GM19193 (cell line): Measurements from ENCODE around the gene FBLIM1.
"Not testable (repeated sequence)": the region's sequence is repeated elsewhere in the genome, so short reads cannot be mapped to it uniquely, and the experiment has no call there.

Source experiments
- POLR2A ChIP-seq: IDR thresholded peaks from 4 replicates; pipeline ENCODE4 v1.6.1; 2011; ENCODE audit not compliant: insufficient read depth, insufficient read length; ENCODE audit errors: extremely low read depth

Gene FBLIM1

DNA sequence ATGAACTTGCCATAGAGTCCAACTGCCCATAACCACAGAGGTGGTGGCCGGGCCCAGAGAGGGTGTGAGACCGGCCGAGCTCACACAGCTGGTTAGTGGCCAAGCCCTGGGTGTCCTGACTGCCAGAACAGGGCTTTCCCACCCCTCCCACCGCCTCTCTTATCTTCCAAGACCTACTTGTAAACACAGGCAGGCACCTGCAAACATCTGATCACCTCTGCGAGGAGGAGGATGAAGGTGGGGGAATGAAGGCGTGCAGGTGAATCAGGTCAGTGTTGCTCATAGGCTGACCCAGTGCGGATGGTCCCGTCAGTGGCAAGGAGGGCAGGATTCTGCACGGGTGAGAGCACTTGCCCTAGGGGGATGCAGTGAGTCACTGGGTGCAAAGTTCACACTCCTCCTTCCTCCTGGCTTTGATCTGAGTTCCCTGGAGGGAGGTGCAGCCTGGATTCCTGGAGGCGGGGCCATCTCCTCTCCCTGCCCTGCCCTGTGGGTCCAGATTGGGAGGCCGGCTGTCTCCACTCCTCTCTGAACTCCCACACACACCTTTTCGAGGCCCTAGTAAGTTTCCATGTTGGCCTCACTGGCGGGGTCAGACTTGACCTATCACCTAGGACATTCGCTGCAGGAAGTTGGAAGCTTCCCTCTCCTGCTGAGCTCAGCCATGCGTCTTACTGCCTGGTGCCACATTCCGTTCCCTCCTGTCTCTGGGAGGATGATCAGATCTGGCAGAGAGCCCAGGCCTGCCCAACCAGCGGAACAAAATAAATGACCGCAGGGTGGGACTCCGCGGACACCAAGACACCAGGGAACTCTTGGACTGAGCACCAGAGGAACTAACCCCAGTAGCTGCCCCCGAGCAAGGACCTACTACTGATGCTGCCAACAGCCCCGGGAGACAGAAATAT, 41.6 kb downstream of the FBLIM1 start:
- no peak for TF ChIP-seq POLR2A

- no peak for TF ChIP-seq POLR2A
Observed at GRCh38 chr1:15802234-15802965, 43.8 kb downstream of the FBLIM1 start.

DNA sequence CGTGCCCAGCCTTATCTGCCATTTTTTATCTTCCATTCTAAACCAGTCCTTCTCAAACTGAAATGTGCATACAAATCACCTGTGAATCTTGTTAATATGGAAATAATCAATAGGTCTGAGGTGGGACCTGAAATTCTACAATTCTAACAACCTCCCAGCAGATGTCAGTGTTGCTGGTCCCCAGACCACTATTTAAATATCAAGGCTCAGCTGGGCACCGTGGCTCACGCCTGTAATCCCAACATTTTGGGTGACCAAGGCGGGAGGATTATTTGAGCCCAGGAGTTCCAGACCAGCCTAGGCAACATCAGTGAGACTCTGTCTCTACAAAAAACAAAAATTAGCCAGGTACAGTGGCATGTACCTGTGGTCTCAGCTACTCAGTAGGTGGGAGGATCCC, 44.8 kb downstream of the FBLIM1 start:
- TF ChIP-seq POLR2A = no peak

GRCh38 chr1:15804060-15804459, 45.5 kb downstream of the FBLIM1 start:
- TF ChIP-seq POLR2A = no peak

GRCh38 chr1:15807121-15807520, 48.5 kb downstream of the FBLIM1 start:
- TF ChIP-seq POLR2A = no peak

DNA sequence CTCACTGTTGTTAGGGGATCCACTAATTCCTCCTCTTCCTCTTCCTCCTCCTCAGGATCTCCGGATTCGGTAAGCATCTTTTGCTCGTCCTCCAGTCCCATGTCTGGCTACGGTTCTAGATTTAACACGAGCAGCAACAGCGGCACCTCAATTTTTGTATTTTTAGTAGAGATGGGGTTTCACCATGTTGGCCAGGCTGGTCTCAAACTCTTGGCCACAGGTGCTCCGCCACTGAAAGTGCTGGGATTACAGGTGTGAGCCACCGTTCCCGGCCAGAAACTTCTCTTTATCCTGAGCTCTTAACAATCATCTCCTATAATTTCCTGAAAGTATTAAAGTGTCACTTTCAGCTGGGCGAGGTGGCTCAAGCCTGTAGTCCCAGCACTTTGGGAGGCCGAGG, 49.0 kb downstream of the FBLIM1 start, which contains the start of gene UQCRHL:
UQCRHL (minus strand) TSS at position 101 of the 400 bp plus-strand sequence; CDS start at position 101, 0 bp downstream.
- not testable (repeated sequence) for TF ChIP-seq POLR2A

DNA sequence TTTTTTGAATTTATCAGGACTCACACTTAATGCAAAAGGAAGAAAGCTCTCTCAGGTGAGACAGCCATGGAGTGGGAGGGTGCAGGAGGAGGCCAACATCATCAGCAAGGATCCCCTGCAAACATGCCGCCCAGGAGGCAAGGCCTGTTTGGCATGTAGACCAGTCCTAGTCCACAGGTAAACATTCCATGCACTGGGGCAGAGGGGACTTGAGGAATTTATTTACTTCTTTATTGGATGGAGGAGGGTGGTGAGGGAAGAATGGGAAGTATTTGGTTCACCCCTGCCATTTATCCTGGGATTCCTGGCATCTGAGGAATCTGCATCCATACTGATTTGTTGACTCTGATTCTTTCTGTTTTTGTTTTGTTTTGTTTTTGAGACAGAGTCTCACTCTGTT, 50.4 kb downstream of the FBLIM1 start:
- no peak for TF ChIP-seq POLR2A

GRCh38 chr1:15810073-15810472, 51.5 kb downstream of the FBLIM1 start:
- TF ChIP-seq POLR2A = no peak

DNA sequence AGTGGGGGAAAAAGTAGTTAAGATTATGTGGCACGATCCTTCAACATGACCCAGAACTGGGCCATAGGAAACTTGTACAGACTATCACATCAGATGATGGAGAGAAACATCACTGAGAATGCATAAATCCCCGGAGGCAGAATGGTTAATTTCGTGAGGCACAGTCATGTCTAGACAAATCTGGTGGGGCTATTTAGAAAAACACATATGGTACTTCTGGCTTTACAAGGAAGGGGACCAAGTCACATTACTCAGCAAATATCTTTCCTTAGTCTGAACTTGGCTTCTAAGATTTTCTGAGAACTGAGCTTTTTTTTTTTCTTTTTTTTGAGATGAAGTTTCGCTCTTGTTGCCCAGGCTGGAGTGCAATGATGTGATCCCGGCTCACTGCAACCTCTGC, 58.1 kb downstream of the FBLIM1 start:
- TF ChIP-seq POLR2A = no peak

DNA sequence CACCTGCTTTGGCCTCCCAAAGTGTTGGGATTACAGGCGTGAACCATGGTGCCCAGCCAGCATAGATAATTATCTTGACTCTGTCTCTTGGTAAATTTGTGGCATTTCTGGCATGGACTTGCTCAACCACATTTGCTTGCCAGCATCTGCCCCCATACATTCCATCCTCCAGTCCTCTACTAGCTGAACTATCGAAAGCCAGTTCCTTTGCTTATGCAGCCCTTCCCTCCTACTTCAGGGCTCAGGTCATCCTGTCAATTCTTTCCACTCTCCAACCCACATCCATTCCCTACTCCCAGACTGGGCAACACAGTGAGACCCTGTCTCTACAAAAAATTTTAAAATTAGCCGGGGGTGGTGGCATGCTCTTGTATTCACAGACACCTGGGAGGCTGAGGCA, 61.9 kb downstream of the FBLIM1 start:
- TF ChIP-seq POLR2A = no peak

DNA sequence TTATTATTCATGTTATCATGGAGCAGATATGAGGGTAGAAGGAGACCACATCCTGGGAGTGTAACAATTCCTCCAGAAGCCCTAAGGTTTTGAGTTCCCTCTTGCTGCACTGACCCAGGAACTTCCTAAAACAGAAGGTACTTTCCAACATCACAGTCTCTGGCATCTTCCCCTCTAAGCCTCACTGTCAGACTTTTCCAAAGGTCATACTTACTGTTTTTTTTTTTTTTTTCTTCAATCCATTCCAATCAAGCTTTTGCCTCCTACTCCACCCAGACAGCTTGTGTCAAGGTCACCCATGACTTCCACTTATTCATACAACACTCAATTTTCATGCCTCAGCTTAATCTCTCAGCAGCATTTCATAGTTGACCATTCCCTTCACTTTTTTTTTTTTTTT, 67.2 kb downstream of the FBLIM1 start:
- TF ChIP-seq POLR2A = no peak

DNA sequence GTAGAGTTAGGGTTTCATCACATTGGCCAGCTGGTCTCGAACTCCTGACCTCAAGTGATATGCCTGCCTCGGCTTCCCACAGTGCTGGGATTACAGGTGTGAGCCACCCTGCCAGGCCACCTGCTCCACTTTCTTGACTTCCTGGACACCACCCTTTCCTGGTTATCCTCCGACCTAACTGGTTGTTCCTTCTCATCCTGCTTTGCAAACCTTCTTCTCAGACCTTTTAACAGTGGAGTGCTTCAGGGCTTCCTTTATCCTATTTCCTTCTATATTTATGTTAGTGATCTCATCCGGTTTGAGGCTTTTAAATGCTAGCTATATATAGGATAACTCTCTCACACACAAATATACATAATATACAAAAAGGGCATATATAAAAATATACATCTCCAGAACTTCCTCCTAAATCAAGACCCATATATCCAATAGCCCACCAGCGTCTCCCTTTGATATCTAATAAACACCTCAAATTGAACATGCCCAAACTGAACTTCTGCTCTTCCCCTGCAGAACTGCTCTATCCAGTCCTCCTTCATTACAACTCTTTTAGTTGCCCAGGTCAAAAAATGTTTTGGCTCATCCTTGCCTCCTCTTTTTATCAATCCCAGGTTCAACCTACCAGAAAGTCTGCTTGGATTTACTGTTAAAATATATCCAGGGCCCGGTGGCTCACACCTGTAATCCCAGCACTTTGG, 68.4 kb downstream of the FBLIM1 start:
- no peak for TF ChIP-seq POLR2A

DNA sequence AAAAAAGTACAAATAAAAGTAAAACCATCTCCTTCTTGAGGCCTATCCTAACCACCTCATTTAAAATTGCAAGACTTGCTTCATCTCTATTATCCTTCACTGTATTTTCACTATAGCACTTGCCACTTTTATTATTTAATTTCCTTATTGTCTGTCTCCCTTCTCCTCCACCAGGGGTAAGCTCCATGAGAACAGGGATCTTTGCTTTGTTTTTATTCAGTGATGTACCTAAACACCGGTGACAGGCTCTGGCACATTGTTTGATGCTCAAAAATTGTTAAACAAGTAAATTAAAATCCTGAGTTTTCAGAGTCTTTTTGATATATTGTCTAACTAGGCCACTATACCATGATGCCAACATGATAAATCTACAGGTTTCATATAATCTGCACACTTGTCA, 71.7 kb downstream of the FBLIM1 start:
- TF ChIP-seq POLR2A = no peak

- TF ChIP-seq POLR2A = no peak
Observed at GRCh38 chr1:15833069-15833679, 74.6 kb downstream of the FBLIM1 start.
